GM18870 (cell line): ENCODE measurements around the gene LLGL1.

ENCODE experiments used
- ATAC-seq: cut with Tn5 transposase; IDR thresholded peaks from one replicate; pipeline ENCODE4 v1.9.1; 2021; ENCODE audit warnings: moderate library complexity; ENCODE audit not compliant: unreplicated experiment

The LLGL1 gene

GRCh38 chr17:18229254-18229653, 3.8 kb downstream of the LLGL1 start:
- ATAC-seq: no peak

DNA sequence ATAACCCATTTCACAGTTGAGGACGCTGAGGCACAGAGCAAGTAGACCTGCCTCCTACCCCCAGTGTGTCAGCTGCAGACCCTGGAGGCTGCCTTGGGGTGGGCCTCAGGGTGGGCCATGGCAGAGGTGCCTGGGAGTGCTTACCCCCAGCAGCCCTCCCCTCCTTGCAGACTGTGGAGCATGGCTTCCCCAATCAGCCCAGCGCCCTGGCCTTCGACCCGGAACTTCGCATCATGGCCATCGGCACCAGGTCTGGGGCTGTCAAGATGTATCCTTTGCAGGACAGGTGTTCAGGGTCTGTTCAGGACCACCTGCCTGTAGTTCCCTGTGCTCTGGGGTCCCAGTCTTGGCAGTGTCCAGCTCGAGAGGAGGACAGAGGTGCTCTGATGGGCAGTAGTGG, 4.3 kb downstream of the LLGL1 start:
- ATAC-seq: no peak

DNA sequence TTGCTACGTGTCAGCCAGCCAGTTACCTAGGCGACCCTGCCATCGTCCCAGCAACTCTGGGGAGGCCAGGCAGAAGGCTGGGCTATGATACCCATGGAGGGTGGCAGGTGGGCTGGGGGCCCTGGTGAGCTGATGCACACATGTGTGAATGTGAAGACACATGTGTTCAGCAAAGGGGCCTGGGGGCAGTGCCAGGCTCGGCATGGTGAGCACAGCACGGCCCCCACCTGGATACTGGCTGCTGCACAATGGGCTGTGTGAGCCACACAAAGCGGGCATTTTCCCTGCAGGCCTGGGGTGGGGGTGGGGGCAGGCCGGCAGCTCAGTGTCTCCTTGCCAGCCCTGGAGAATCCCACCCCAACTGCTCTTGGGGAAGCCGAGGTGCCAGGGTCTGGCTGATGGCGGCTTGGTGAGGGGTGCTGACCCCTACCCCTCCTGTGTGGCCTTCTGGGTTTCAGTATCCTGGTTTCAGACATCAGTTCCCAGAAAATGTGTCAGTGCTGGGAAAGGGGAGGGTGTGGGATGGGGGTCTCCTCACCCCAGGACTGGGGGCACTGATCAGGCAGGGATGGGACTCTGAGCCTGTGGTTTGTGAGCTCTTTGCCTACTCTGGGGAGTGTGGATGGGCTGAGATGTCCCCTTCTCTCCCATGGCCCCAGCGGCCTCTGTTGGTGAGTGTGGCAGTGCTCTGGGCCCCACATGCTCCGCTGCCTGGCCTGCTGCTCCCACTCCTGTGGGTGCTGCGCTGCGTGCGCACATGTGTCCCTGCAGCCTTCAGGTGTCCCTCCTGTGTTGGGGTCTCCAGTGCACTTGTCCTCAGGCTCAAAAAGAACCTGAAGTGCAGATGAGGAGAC, 5.1 kb downstream of the LLGL1 start:
- ATAC-seq: no peak

GRCh38 chr17:18231164-18231563, 5.7 kb downstream of the LLGL1 start:
- no peak for ATAC-seq

DNA sequence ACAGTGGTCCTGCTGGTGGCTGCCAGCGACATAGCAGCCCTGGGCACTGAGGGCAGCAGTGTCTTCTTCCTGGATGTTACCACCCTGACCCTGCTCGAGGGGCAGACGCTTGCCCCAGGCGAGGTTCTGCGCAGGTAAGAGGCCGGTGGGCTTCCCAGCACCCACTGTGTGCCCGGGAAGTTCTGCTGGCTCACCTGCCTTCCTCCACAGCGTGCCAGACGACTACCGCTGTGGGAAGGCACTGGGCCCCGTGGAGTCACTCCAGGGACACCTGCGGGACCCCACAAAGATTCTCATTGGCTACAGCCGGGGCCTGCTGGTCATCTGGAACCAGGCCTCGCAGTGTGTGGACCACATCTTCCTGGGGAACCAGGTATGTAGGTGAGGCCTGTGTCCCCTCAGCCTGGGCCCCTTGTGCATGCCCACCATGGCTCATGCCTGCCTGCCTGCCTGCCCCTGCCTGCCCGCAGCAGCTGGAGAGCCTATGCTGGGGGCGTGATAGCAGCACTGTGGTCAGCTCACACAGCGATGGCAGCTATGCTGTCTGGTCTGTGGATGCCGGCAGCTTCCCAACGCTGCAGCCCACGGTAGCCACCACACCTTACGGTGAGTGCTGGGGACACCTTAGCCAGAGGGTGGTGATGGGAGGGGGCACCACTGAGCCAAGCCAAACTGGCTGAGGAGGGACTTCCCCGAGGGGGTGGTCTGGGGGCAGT, 8.5 kb downstream of the LLGL1 start:
- no peak for ATAC-seq

- ATAC-seq: no peak
Observed at GRCh38 chr17:18234853-18235380, 9.5 kb downstream of the LLGL1 start.

GRCh38 chr17:18235743-18236256, 10.4 kb downstream of the LLGL1 start:
- ATAC-seq: no peak

DNA sequence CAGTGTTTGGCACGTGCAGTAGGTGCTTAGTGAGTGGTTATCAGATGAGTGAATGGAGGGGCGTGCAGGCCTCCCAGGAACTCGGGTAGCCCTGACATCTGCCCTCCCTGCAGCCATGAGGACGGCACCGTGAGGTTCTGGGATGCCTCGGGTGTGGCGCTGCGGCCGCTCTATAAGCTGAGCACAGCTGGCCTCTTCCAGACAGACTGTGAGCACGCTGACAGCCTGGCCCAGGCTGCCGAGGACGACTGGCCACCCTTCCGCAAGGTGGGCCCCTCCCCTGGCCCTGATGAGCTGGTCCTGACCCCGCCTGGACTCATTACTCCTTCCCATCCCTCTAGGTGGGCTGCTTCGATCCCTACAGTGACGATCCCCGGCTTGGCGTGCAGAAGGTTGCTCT, 11.1 kb downstream of the LLGL1 start:
- no peak for ATAC-seq

GRCh38 chr17:18237461-18237860, 12.0 kb downstream of the LLGL1 start:
- no peak for ATAC-seq

- ATAC-seq: no peak
Observed at GRCh38 chr17:18238299-18238698, 12.9 kb downstream of the LLGL1 start.

- no peak for ATAC-seq
Observed at GRCh38 chr17:18240449-18240848, 15.0 kb downstream of the LLGL1 start.

GRCh38 chr17:18241229-18241871, 15.9 kb downstream of the LLGL1 start:
- no peak for ATAC-seq

- no peak for ATAC-seq
Observed at GRCh38 chr17:18245038-18245776, 19.8 kb downstream of the LLGL1 start.

DNA sequence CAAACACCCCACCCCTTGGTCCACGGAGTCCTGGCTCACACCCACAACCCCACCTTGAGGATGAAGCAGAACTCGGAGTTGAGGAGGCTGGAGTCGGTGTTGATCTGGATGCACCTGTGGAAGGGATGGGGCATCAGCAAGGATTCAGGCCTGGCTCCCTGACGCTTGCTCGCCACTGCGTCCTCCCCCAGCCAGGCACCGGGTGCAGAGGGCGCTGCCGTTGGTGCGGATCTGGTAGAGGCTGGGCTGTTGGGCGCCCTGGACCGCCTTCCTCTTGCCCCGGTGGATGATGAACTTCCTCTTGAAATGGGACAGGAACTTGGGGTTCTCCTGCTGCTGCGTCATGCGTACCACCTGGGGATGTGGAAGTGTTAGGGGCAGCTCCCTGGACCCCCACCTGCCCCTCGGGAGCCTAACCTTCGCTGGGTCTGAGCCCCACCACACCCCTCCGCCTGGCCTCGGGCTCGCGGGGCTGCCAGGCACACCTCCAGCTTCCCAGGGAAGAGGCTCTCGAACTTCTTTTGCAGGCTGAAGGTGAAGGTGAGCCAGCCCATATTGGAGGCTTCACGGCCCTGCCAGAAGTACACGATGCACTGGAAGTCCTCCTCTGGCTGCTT, 20.8 kb downstream of the LLGL1 start:
- ATAC-seq: no peak

- ATAC-seq: no peak
Observed at GRCh38 chr17:18246880-18247612, 21.6 kb downstream of the LLGL1 start.

- no peak for ATAC-seq
Observed at GRCh38 chr17:18247613-18248001, 22.2 kb downstream of the LLGL1 start.

DNA sequence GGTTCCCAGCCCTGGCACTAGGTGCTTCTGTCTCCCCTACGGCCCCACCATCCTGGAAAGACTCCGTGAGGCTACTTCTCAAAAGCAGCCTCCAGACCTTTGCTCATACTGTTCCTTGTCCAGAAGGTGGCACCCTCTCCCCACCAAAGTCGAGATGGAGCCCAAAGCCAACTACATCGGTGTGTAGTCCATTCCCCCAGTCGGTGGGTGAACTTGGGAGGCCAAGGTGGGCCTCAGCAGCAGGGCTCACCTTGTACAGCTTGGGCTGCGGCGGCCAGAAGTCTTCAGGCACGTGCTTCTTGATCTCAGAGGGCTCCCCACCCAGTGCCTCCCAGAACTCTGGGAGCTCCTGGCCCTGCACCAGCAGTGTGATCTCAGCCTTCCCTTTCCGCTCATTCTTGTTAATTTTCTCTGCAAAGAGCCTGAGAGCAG, 22.9 kb downstream of the LLGL1 start:
- ATAC-seq: no peak

DNA sequence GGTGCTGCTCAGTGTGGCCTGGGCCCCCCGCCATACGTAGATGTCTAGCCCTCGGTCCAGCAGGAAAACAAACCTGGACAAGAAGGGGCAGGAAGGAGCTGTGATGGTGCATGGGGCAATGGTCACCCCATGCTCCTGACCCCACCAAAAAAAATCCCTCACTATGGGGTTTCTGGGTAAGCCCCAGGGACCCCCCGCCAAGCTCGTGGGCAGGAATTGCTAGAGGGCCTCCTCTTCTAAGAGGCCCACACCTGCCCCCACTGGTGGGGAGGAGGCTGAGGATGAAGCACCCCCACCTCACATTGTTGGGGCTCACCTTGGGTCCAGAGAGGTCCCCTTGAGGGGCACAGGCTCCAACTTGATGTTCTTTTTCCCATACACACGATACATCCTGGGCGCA, 23.4 kb downstream of the LLGL1 start:
- no peak for ATAC-seq

DNA sequence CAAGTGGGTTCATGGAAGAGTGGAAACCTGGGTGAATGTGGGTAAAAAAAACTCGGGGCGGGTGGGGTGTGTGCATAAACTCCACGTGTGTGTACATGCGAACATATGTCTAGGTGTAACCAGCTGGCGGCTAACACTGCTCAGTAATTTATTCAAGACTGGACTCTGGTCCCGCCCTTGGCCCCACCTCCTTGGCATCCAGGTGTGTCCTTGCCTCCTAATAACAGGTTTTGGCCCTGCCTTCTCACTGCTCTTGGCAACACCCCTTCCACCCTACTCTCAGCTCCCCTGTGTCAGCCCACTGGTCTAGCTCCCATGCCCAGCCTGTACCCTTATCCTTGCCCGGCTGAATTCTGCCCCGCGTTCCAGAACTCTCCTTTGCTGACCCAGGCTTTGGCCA, 24.8 kb downstream of the LLGL1 start:
- no peak for ATAC-seq

DNA sequence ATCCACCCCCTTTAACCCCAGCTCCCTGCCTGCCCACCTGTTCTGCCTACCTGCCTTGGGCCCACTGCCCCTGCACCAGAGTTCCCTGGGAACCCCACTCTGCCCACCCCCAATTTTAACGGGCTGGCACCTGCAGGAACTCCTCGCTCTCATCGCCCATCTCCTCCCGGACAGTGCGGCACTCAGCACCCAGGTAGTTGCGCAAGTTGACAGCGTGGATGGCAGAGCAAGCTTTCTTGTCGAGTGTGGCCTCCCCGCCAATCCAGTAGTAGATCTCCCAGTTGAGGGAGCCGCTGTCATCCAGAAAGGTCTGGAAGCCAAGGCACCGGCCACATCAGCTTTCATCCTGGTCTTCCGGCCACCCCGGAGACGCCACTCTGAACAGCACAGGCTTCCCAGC, 25.3 kb downstream of the LLGL1 start:
- ATAC-seq: no peak
